ENCODE measurements around the gene APLF.

APLF gene

GRCh38 chr2:68469935-68470334, 2.5 kb downstream of the APLF start:
- H3K27ac ChIP-seq (ENCODE audit: low read depth, low read length, poor library complexity, severe bottlenecking) = no peak overlapping the region
- H4K20me1 ChIP-seq (ENCODE audit: insufficient read depth, low read length) = no peaks in the 10 kb centered on the region
- no peaks in the 10 kb centered on the region for H3F3A ChIP-seq (ENCODE audit: insufficient read depth, low read length)
- H3K36me3 ChIP-seq (ENCODE audit: insufficient read depth, low read length) = no peaks in the 10 kb centered on the region
- H3K9me2 ChIP-seq (ENCODE audit: low read depth, low read length) = no peaks in the 10 kb centered on the region
- no peak overlapping the region for H3K9ac ChIP-seq (ENCODE audit: low read length)
- TF ChIP-seq EZH2 (IDR thresholded peaks at IDR 0.05; ENCODE audit: borderline replicate concordance, low read length) = no peak
- TF ChIP-seq, protein P1, sequence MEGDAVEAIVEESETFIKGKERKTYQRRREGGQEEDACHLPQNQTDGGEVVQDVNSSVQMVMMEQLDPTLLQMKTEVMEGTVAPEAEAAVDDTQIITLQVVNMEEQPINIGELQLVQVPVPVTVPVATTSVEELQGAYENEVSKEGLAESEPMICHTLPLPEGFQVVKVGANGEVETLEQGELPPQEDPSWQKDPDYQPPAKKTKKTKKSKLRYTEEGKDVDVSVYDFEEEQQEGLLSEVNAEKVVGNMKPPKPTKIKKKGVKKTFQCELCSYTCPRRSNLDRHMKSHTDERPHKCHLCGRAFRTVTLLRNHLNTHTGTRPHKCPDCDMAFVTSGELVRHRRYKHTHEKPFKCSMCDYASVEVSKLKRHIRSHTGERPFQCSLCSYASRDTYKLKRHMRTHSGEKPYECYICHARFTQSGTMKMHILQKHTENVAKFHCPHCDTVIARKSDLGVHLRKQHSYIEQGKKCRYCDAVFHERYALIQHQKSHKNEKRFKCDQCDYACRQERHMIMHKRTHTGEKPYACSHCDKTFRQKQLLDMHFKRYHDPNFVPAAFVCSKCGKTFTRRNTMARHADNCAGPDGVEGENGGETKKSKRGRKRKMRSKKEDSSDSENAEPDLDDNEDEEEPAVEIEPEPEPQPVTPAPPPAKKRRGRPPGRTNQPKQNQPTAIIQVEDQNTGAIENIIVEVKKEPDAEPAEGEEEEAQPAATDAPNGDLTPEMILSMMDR (IDR thresholded peaks at IDR 0.05; ENCODE audit: low read length) = no peak
- H3K27me3 ChIP-seq (ENCODE audit: insufficient read depth, low read length) = no peaks in the 10 kb centered on the region
- H3K4me2 ChIP-seq (ENCODE audit: low read length) = no peak overlapping the region
- no peaks in the 10 kb centered on the region for H3K79me2 ChIP-seq (ENCODE audit: insufficient read depth, low read length)
- peaks cover 30% of the 10 kb centered on the region for H3K4me1 ChIP-seq (ENCODE audit: insufficient read depth, low read length, severe bottlenecking)
- H3K9me3 ChIP-seq (ENCODE audit: low read length) = no peaks in the 10 kb centered on the region
- no peak overlapping the region for H2AFZ ChIP-seq (ENCODE audit: low read length)
- H3K4me3 ChIP-seq (ENCODE audit: low read depth, low read length, poor library complexity, severe bottlenecking) = no peak overlapping the region

DNA sequence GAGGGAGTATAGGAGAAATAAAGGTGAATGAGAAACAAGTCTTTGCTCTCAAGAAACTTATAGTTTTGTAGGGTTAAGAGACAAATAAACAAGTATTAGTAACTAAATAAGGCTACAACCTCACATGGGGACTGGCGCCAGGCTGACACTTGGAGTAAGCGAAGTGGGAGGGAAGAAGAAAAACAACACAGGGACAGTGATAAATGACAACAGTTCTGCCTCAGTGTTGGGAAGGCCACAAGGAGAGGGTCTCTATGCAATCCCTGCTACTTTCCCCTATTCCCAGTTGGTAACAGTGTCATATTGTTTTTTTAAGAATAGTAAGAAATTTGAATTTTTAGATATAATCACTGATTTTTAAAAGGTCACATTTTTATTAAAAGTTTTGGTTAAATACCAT, 4.0 kb downstream of the APLF start:
- H3K9me2 ChIP-seq (ENCODE audit: low read depth, low read length) = no peaks in the 10 kb centered on the region
- no peaks in the 10 kb centered on the region for H3K36me3 ChIP-seq (ENCODE audit: insufficient read depth, low read length)
- H3K9me3 ChIP-seq (ENCODE audit: low read length) = no peaks in the 10 kb centered on the region
- no peaks in the 10 kb centered on the region for H3K27me3 ChIP-seq (ENCODE audit: insufficient read depth, low read length)
- peaks cover 21% of the 10 kb centered on the region for H3K4me1 ChIP-seq (ENCODE audit: insufficient read depth, low read length, severe bottlenecking)
- no peak overlapping the region for H3K4me3 ChIP-seq (ENCODE audit: low read depth, low read length, poor library complexity, severe bottlenecking)
- H3K9ac ChIP-seq (ENCODE audit: low read length) = no peak overlapping the region
- no peaks in the 10 kb centered on the region for H3K79me2 ChIP-seq (ENCODE audit: insufficient read depth, low read length)
- no peak overlapping the region for H3K4me2 ChIP-seq (ENCODE audit: low read length)
- H4K20me1 ChIP-seq (ENCODE audit: insufficient read depth, low read length) = no peaks in the 10 kb centered on the region
- H2AFZ ChIP-seq (ENCODE audit: low read length) = no peak overlapping the region
- TF ChIP-seq, protein P1 (IDR thresholded peaks at IDR 0.05; ENCODE audit: low read length) = no peak
- no peak for TF ChIP-seq EZH2 (IDR thresholded peaks at IDR 0.05; ENCODE audit: borderline replicate concordance, low read length)
- H3F3A ChIP-seq (ENCODE audit: insufficient read depth, low read length) = no peaks in the 10 kb centered on the region
- no peak overlapping the region for H3K27ac ChIP-seq (ENCODE audit: low read depth, low read length, poor library complexity, severe bottlenecking)

DNA sequence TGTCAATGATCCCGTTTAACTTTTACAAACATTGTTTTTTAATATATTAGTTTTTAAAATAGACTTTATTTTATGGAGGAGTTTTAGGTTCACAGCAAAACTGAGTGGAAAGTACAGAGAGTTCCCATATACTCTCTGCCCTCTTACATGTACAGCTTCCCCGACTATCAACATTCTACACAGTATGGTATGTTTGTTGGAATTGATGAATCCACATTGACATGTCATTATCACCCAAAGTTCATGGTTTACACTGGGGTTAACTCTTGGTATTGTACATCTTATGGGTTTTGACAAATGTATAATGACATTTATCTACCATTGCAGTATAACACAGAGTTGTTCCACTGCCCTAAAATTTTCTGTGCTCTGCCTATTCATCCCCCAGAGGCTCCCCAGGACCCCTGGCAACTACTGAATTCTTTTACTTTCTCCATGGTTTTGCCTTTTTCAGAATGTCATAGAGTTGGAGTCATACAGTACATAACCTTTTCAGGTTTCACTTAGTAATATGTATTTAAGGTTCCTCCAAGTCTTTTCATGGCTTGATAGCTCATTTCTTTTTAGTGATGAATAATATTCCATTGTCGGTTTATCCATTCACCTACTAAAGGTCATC, 5.5 kb downstream of the APLF start:
- peaks cover 17% of the 10 kb centered on the region for H3K4me1 ChIP-seq (ENCODE audit: insufficient read depth, low read length, severe bottlenecking)
- no peaks in the 10 kb centered on the region for H3K27me3 ChIP-seq (ENCODE audit: insufficient read depth, low read length)
- H2AFZ ChIP-seq (ENCODE audit: low read length) = no peak overlapping the region
- no peak for TF ChIP-seq EZH2 (IDR thresholded peaks at IDR 0.05; ENCODE audit: borderline replicate concordance, low read length)
- TF ChIP-seq, protein P1 (IDR thresholded peaks at IDR 0.05; ENCODE audit: low read length) = no peak
- no peaks in the 10 kb centered on the region for H3K9me3 ChIP-seq (ENCODE audit: low read length)
- no peaks in the 10 kb centered on the region for H4K20me1 ChIP-seq (ENCODE audit: insufficient read depth, low read length)
- H3K9ac ChIP-seq (ENCODE audit: low read length) = no peak overlapping the region
- H3K36me3 ChIP-seq (ENCODE audit: insufficient read depth, low read length) = no peaks in the 10 kb centered on the region
- H3K79me2 ChIP-seq (ENCODE audit: insufficient read depth, low read length) = no peaks in the 10 kb centered on the region
- H3F3A ChIP-seq (ENCODE audit: insufficient read depth, low read length) = no peaks in the 10 kb centered on the region
- H3K4me3 ChIP-seq (ENCODE audit: low read depth, low read length, poor library complexity, severe bottlenecking) = no peak overlapping the region
- H3K4me2 ChIP-seq (ENCODE audit: low read length) = no peak overlapping the region
- H3K9me2 ChIP-seq (ENCODE audit: low read depth, low read length) = 0 out of 2 replicates have a peak, but pooled peaks cover 3% of the 10 kb centered on the region
- H3K27ac ChIP-seq (ENCODE audit: low read depth, low read length, poor library complexity, severe bottlenecking) = no peak overlapping the region
